Stimulated activated CD8-positive, alpha-beta memory T cell treated with anti-CD3 and anti-CD28 coated beads, Interleukin-7, amount 100 ng/mL, for 48 hours (primary cell): ENCODE data around the gene HOXB2.

ENCODE experiments used
- DNase-seq, 2 donors: peaks; one replicate each; pipeline ENCODE4 v3.0.0-alpha.2; 2020; ENCODE audit warnings: low read depth in 1 of 2; ENCODE audit errors: extremely low read depth in 1 of 2

Gene HOXB2

GRCh38 chr17:48566717-48567116 is 21.8 kb upstream of the HOXB2 start:
- no peak for DNase-seq

GRCh38 chr17:48565925-48566710 is 21.2 kb upstream of the HOXB2 start:
- DNase-seq, result no peak

DNA sequence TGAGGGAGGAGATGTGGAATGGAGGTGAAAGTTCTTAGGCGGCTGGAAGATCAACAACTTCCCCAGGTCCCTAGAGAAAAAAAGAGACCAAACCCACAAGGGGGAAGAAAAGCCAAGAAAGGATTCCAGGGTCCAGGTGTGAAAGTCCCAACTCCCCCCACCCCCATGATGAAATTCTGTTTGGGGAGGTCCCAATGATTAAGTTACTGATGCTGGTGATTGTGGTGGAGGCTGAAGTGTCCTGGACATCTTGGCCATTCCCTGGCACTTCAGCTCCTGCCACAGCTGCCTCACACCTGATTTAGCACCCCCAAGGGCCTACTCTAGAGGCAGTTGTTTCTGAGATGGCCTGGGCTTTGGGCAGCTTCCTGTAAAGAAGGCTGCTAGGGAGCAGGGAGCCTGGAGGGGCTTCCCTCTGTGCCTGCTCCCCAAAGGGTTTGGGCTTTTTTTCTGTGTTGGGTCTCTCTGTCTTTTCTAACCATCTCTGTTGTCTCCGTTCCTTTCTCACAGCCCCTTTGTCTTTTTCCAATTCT is 20.2 kb upstream of the HOXB2 start:
- DNase-seq, result no peak

GRCh38 chr17:48564188-48565021 is 19.5 kb upstream of the HOXB2 start:
- no peak for DNase-seq

DNA sequence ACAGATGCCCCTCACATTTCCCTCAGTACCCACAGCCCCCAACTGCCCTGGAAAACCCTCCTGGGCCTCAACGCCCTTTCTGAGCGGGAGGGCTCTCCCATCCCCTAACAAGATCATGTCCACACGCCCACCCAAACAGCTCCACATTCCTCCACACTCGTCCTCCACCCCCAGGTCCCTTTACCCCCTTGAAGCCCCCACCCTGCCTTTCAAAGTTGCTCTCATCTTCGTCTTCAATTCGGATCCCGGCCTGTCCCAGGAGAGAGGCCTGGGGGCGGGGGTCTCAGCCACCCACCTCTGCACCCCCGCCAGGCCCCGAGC is 18.9 kb upstream of the HOXB2 start:
- DNase-seq, result no peak

- no peak for DNase-seq
Measured at GRCh38 chr17:48563385-48563838, 18.5 kb upstream of the HOXB2 start.

DNA sequence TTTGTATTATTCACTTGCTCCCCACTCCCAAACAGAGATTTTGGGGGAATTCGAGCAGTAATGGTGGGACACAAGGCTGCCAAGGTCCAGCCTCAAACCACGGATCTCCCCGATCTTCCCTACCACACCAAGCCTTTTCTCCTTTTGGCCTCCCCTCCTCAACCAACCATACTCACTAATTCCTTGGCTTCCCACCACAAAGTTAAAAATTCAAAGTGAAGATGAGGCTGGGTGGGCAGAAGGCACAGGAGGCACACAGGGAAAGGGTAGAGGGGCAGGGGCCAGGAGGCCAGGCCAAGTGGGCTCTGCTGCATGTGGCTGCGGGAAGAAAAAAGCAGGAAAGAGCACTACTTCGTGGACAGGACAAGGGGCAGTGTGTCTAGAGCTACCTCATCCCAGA is 18.0 kb upstream of the HOXB2 start:
- DNase-seq, result no peak

GRCh38 chr17:48561884-48562810 is 17.2 kb upstream of the HOXB2 start:
- DNase-seq, result no peak

DNA sequence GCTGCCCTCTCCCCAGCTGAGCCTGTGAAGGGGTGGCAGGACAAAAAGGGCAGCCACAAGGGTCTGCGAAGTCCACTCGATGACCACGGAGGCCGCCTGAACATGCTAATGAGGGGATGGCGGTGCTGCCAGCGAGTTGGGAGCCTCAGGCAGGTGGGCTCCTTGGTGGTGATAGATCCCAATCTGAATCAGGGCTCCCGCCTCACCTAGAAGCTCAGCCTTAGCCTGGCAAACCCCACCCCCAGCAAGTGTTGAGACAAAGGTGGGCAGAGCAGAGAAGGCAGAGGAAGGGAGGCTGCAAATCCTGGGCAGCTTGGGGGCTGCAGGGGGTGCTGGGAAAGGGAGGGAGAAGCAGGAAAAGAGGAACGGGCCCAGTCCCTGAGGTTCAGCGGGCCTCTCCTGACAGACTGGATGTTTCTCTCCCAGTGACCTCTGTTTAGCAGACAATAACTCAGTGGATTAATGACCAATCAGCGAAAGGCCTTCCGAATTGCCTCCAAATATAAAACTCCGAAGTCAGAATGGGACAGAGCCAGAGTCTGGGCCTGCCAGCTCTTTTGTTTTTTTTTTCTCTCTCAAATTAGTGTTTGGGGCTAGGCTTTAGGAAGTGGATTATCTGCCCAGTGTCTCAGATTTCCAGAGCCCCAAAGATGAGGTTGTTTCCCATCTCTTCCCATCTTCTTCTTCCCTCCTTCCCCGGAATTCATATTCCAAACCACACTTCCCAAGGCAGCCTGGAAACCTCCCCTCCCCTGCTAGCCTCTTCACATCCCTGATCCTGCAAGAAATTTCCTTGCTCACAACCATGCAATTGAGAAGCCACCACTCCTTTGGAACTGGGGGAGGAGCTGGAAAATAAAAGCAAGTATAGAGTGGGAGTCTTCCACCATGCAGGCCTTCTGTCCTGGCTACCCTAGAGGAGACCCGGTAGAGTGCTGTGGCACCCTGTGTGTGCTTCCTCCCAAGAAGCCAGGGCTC is 15.2 kb upstream of the HOXB2 start:
- no peak for DNase-seq

DNA sequence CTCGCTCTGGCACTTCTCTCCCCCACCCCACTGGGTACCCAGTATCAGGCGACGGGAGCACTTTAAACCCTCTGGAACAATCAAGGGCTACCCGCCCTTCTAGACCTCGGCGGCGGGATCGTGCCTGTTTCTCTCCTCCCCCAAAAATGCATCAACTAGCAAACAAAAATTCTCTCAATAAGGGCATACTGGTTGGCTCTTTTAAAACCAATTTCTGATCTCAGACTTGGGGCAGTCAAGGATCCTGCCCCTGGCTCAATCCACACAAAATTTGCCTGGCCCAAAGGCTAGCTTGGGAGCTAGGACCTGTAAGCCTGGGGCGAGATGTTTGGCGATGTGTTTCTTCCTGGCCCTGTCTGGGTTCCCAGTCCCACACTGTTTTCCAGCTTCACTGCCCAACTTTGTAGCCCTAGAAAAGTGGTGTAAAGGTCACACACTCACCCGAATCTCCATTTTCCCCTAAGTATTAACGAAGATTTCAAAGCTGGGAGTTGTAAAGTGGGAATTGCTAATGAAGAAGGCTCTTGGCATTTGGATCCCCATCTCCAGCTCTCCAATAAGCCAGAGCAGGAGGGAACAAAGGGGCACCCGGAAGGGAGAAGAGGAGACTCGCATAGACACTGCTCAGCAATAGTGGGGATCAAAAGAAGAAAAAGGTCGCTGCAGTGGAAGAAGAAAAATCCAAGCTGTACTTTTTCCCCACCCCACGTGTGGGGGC is 14.4 kb upstream of the HOXB2 start:
- no peak for DNase-seq

GRCh38 chr17:48558831-48559121 is 13.9 kb upstream of the HOXB2 start:
- DNase-seq, result no peak

GRCh38 chr17:48558057-48558830 is 13.3 kb upstream of the HOXB2 start:
- DNase-seq, result no peak

DNA sequence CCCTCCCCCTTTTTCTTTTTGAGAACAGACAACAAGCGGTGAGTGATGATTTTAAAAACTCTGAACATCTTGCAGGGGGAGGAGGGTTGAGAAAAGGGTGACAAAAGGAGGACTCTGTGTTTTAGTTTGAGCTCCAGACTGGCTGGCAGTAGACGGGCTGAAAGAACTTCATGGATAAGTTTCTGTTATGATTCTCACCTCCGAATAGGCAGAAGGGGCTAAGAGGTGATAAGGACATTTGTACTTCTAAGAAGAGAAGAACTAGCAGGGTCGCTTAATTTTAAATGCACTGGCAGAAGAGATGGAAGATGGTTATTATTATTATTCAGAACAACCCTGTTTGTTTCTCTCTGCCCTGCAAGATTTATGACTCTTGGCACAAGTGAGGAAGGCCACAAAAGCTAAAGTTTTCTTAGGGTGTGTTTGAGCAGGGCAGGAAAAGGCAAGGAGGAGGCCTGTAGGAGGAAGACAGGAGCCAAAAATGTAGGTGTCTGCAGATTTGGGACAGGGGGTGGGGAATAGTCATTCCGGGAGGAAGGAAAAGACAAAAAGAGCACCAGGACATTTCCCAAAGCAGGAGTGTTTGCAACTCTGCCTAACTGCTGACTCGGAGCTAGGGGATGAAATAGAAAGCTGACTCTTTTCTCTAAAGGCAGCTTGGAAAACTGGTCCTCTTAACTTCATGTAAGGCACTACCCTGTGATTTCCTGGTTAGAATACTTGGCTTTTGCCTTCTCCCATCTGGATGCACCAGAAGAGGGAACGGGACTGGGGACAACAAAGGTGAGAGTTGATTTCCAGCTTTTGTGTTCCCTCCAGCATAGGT is 11.9 kb upstream of the HOXB2 start:
- DNase-seq, result no peak

DNA sequence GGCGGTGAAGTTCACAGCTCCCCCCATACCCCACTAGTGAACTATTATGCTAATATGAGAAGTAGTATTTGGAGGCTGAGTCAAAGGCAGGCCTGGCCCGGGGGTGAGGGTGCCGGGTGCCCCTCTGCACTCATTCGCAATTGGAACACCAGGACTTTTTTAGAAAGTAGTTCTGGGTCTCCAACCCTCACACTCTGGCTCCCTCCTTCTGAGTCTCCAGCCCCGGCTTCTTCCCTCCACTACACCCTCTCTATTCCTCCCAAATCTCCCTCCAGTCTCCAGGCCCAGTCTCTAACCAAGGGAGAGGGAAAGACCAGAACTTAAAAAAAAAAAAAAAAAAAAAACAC is 11.3 kb upstream of the HOXB2 start:
- no peak for DNase-seq

GRCh38 chr17:48555258-48556228 is 10.6 kb upstream of the HOXB2 start:
- no peak for DNase-seq

GRCh38 chr17:48554412-48555257 is 9.7 kb upstream of the HOXB2 start:
- no peak for DNase-seq
